ENCODE measurements around the gene INPP5E. TPM values are rescaled to one million over a fixed set of nuclear protein-coding genes. Genes with fewer than 3 reads are reported as not detected.

INPP5E gene
- total RNA-seq, 1 donor from 2014 or later: 4.8 TPM

GRCh38 chr9:136448655-136449054 lies 9.0 kb upstream of the INPP5E start:
- no peak for DNase-seq

GRCh38 chr9:136447173-136447778 lies 7.6 kb upstream of the INPP5E start:
- DNase-seq: no peak

GRCh38 chr9:136445799-136446198 lies 6.2 kb upstream of the INPP5E start:
- no peak for DNase-seq

GRCh38 chr9:136444102-136444501 lies 4.5 kb upstream of the INPP5E start:
- no peak for DNase-seq

GRCh38 chr9:136443687-136444086 lies 4.0 kb upstream of the INPP5E start:
- DNase-seq: no peak

- no peak for DNase-seq
Measured at GRCh38 chr9:136443087-136443486, 3.4 kb upstream of the INPP5E start.

GRCh38 chr9:136442265-136442664 lies 2.6 kb upstream of the INPP5E start:
- no peak for DNase-seq

- no peak for DNase-seq
Measured at GRCh38 chr9:136441681-136442245, 2.1 kb upstream of the INPP5E start.

GRCh38 chr9:136441191-136441680 lies 1.6 kb upstream of the INPP5E start:
- no peak for DNase-seq

- no peak for DNase-seq
Measured at GRCh38 chr9:136438548-136439480, 831 bp downstream of the INPP5E start.

- no peak for DNase-seq
Measured at GRCh38 chr9:136437839-136438547, 1.7 kb downstream of the INPP5E start.

GRCh38 chr9:136437430-136437829 lies 2.2 kb downstream of the INPP5E start:
- DNase-seq: peak; percentile 14

- DNase-seq: no peak
Measured at GRCh38 chr9:136436055-136436634, 3.5 kb downstream of the INPP5E start.

GRCh38 chr9:136434580-136435169 lies 5.0 kb downstream of the INPP5E start:
- no peak for DNase-seq

- DNase-seq: no peak
Measured at GRCh38 chr9:136433849-136434579, 5.6 kb downstream of the INPP5E start.

GRCh38 chr9:136433043-136433715 lies 6.5 kb downstream of the INPP5E start:
- DNase-seq: no peak

GRCh38 chr9:136432591-136432990 lies 7.1 kb downstream of the INPP5E start:
- no peak for DNase-seq

- no peak for DNase-seq
Measured at GRCh38 chr9:136431782-136432350, 7.8 kb downstream of the INPP5E start.

GRCh38 chr9:136430588-136431234 lies 8.9 kb downstream of the INPP5E start:
- no peak for DNase-seq
